HG02970 (cell line): Measurements from ENCODE around the gene KNOP1.
"Not testable (repeated sequence)": the region's sequence is repeated elsewhere in the genome, so short reads cannot be mapped to it uniquely, and the experiment has no call there.

ENCODE experiments used
- ATAC-seq: cut with Tn5 transposase; IDR thresholded peaks from one replicate; pipeline ENCODE4 v1.9.1; 2021; ENCODE audit warnings: mild to moderate bottlenecking, moderate library complexity, moderate number of reproducible peaks; ENCODE audit not compliant: unreplicated experiment, low FRiP score

The KNOP1 gene

GRCh38 chr16:19688396-19689024 is 29.5 kb downstream of the KNOP1 start:
- ATAC-seq, result no peak

GRCh38 chr16:19687279-19687678 is 30.7 kb downstream of the KNOP1 start:
- no peak for ATAC-seq

- no peak for ATAC-seq
These were observed 32.9 kb downstream of the KNOP1 start for GRCh38 chr16:19685176-19685575.

GRCh38 chr16:19683453-19684236 is 34.4 kb downstream of the KNOP1 start:
- no peak for ATAC-seq

- no peak for ATAC-seq
These were observed 36.4 kb downstream of the KNOP1 start for GRCh38 chr16:19681637-19682036.

GRCh38 chr16:19680881-19681340 is 37.1 kb downstream of the KNOP1 start:
- no peak for ATAC-seq

GRCh38 chr16:19679281-19679680 is 38.7 kb downstream of the KNOP1 start:
- ATAC-seq, result not testable (repeated sequence)

GRCh38 chr16:19678804-19679203 is 39.2 kb downstream of the KNOP1 start:
- no peak for ATAC-seq

- ATAC-seq, result no peak
These were observed 40.6 kb downstream of the KNOP1 start for GRCh38 chr16:19677402-19677801.

GRCh38 chr16:19674485-19674884 is 43.5 kb downstream of the KNOP1 start:
- no peak for ATAC-seq

GRCh38 chr16:19672378-19672777 is 45.6 kb downstream of the KNOP1 start:
- ATAC-seq, result no peak

- no peak for ATAC-seq
These were observed 51.5 kb downstream of the KNOP1 start for GRCh38 chr16:19666477-19666876.

- not testable (repeated sequence) for ATAC-seq
These were observed 52.7 kb downstream of the KNOP1 start for GRCh38 chr16:19665313-19665712.

- ATAC-seq, result no peak
These were observed 53.9 kb downstream of the KNOP1 start for GRCh38 chr16:19664166-19664565.

- ATAC-seq, result no peak
These were observed 55.7 kb downstream of the KNOP1 start for GRCh38 chr16:19662351-19662750.

- no peak for ATAC-seq
These were observed 57.6 kb downstream of the KNOP1 start for GRCh38 chr16:19660432-19660831.

GRCh38 chr16:19659554-19659953 is 58.5 kb downstream of the KNOP1 start:
- ATAC-seq, result no peak

GRCh38 chr16:19657831-19658230 is 60.2 kb downstream of the KNOP1 start:
- ATAC-seq, result no peak

GRCh38 chr16:19655242-19655777 is 62.7 kb downstream of the KNOP1 start:
- ATAC-seq, result no peak

GRCh38 chr16:19654147-19654546 is 63.9 kb downstream of the KNOP1 start:
- ATAC-seq, result no peak
